GM13977 (cell line): ENCODE results near the gene TRPV2.

ENCODE experiments used
- DNase-seq: peaks from one replicate; pipeline ENCODE4 v3.0.0; 2012; ENCODE audit warnings: low spot score
- in situ Hi-C: fragments of 300-500 bp; cut with MboI; formaldehyde crosslinking; loops from one replicate; pipeline ENCODE4 v1.12.0; 2022; ENCODE audit warnings: low sequenced_read_pairs, low pct_unique_long_range_greater_than_20kb, mixed read lengths, inconsistent platforms; ENCODE audit not compliant: unreplicated experiment
- TF ChIP-seq, protein P1 (sequence below): IDR thresholded peaks from 2 replicates; pipeline ENCODE4 v1.5.1; 2012; ENCODE audit warnings: mild to moderate bottlenecking, control low read depth; ENCODE audit not compliant: insufficient read depth; ENCODE audit errors: extremely low read depth, missing control alignments

The TRPV2 gene

DNA sequence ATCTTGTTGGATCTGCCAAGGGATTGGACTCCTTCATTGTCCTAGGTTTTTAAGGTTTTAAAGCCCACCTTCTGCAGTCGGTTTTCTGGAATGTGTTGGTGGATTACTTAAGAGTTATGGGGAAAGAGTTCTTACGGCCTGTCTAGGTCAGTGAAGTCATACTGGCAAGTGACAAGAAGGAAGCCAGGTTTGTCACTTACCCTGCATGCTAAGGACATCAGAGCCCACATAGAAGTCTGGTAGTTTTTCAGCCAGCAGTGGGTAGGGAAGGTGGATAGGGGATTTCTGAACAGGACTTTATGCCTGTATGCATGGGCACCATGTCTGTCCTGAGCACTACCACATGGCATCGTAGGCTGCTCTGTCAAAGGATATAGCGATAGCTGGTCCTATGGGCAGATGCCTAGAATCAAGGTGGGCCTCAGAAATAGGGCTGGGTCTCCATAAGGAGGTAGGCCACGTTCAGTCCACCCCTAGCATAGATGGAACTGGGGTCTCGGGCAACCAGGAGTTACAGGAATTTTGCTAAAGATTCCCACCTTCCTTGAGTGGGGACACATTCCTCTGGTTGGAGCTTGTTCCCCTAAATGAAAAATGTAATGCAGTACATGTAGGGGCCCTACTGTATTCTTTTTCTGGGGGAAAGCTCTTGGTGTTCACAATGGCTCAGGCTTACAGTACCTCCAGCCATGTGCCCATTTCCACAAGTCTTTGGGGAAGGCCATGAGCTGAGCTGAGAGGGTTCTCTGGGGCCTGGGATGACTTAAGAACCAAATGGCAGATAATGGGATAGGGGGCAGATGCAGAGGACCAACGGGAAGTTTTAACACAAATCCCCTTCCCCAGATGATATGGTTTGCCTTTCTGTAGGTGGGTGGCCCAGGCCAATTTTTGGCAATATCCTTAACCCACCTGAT lies 27.5 kb downstream of the TRPV2 start:
- DNase-seq = no peak
- TF ChIP-seq, protein P1, sequence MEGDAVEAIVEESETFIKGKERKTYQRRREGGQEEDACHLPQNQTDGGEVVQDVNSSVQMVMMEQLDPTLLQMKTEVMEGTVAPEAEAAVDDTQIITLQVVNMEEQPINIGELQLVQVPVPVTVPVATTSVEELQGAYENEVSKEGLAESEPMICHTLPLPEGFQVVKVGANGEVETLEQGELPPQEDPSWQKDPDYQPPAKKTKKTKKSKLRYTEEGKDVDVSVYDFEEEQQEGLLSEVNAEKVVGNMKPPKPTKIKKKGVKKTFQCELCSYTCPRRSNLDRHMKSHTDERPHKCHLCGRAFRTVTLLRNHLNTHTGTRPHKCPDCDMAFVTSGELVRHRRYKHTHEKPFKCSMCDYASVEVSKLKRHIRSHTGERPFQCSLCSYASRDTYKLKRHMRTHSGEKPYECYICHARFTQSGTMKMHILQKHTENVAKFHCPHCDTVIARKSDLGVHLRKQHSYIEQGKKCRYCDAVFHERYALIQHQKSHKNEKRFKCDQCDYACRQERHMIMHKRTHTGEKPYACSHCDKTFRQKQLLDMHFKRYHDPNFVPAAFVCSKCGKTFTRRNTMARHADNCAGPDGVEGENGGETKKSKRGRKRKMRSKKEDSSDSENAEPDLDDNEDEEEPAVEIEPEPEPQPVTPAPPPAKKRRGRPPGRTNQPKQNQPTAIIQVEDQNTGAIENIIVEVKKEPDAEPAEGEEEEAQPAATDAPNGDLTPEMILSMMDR = no peak
- in situ Hi-C loops = no loop called here

DNA sequence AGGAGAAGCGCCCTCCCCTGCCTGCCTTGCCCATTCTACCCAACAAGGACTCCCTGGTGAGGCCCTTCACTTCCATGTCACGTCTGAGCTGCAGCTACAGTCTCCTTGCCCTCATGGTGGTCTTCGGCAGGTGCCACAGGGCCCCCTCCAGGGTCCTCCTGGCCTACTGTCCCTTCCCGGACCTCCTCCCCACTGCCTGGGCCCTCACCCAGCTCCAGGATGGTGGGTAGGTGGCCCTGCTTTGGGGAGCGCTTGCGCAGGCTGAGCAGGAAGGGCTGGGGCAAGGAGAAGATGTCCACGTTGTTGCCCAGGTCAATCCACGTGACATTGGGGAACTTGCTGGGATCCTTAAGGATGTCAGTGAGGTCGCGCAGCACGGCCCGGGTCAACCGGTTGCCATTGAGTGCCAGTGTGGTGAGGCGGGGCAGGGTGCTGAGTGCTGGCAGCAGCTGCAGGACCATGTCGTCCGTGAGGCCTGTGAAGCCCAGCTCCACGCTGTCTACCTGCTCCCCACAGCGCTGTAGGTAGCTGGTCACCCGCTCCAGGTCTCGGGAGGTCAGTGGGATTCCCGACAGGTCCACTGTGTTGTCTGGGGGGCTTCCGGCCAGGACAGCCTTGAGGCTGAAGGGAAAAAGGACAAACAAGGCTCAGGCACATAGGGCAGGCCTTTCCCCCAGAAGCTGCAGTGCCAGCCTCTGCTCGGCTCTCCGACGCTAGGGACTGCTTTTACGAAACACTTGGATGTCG lies 28.3 kb downstream of the TRPV2 start:
- DNase-seq = no peak
- in situ Hi-C loops = no loop called here
- TF ChIP-seq, protein P1 = no peak

DNA sequence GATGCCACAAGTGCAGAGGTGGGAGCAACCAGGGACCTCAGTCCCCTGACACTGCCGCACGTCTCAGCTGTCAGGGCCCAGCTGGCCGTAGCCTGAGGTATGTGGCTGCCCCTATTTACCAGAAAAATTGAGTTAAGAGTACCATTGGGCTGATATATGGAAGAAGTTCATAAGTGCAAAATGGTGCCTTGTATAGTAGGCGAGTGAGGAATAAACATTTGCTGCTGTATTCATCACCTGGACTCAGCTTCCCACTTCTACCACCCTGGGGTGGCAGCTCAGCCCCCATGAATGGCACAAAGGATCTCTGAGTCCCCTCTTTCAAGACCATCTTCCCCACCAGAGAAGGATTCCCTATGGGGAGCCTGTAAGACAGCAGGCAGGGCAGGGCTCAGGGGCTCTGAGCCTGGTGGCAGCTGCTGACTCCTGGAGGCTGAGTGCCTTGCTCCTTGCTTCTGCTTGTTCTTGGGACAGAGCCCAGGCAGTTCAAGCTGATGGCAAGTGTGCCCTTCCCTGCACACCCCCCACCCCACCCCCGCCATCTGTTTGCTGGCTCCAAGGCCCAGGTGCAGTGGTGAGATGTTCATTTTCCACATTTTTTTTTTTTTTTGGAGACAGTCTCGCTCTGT lies 29.0 kb downstream of the TRPV2 start:
- TF ChIP-seq, protein P1 = no peak
- DNase-seq = no peak
- in situ Hi-C loops = no loop called here

DNA sequence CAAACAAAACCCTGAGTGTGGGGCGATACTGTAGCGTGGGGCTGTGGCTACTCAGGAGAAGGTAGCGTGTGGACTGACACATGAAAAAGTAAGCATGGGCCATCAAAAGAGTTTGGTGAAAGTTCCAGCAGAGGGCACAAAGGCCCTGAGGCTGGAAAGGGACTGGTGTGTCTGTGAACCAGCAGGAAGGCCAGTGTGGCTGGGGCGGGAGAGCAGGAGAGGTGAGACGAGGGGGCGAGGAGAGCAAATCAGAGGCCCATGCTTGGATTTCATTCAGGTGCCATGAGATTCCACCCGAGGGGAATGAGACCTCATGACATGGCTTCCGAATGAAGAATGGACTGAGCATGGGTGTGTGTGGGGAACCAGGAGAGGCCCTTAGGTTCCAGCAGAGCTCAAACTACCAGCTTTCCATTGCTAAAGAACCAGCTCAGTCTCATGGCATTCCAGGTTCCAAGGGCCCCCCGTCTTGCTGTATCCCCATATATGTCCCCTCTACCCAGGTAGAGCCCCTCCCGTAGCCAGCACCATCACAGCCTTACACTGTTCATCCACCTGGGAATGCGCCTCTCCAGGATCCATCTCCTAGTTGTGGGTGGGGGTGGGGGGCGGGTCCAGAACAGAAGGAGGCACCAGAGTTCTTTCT lies 31.1 kb downstream of the TRPV2 start:
- DNase-seq = no peak
- in situ Hi-C loops = no loop called here
- TF ChIP-seq, protein P1 = no peak

DNA sequence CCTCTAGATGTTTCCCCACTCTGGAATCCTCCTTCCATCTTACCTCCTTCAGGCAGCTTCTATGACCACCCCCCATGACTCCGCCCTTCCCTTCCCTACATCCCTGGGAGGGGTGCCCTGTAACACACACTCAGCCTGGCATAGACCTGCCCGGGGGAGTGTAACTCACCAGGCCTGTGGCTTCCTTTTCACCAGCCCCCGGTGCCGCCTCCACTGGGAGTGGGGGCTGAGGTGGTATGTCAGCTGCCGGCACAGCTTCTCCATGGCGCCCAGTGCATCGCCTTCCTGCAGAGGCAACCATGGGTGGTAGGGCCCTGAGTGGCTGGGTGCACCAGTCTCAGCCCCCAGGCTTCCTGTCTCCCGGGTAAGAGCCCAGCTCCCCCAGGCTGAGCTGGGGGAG lies 32.3 kb downstream of the TRPV2 start:
- no peak for DNase-seq
- in situ Hi-C loops = no loop called here
- TF ChIP-seq, protein P1 = no peak

DNA sequence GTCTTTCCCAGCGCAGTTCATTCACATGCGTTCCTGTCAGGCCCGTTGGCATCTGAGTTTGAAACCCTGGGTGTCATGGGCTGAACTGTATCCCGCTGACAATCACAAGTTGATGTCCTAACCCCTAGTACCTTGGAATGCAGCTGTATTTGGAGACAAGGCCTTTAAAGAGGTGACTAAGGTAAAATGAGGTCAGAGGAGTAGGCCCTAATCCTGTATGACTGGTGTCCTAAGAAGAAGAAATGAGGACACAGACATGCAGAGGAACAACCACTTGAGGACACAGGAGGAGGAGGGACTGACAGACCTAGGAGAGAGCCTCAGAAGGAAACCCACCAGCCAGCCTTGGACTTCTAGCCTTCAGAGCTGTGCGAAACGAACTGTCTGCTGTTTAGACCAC lies 33.1 kb downstream of the TRPV2 start:
- TF ChIP-seq, protein P1 = no peak

More for the DNA sequence above, 33.1 kb downstream of the TRPV2 start:
- DNase-seq = no peak
- in situ Hi-C loops = no loop called here
